ENCODE data around the gene EHBP1L1. TPM values are rescaled to one million over a fixed set of nuclear protein-coding genes. Genes with fewer than 3 reads are reported as not detected.

EHBP1L1 gene
- total and polyA plus RNA-seq, 2 of the 8 experiments (the other 6 are each of a cell fraction or from before 2014, with no cell fraction given), result 4.3 to 6.6 TPM

GRCh38 chr11:65554842-65555430 is 20.9 kb upstream of the EHBP1L1 start (continued):
- TF ChIP-seq CHD7 (IDR thresholded peaks at IDR 0.05; ENCODE audit: insufficient replicate concordance, low read length) (no peak), POU5F1 (IDR thresholded peaks at IDR 0.05; ENCODE audit: low read depth, low read length) (no peak), CHD2 (IDR thresholded peaks at IDR 0.05; ENCODE audit: low read length) (no peak), RNF2 (IDR thresholded peaks at IDR 0.05; ENCODE audit: borderline replicate concordance, low read depth, low read length, missing control alignments, poor library complexity, severe bottlenecking) (no peak), JUND (IDR thresholded peaks at IDR 0.05; ENCODE audit: low read length) (no peak)
